Activated T-helper 1 cell treated with Interleukin-2 at 50 U/mL for 16 hours (primary cell): Measurements from ENCODE around the gene PDIA2.

Experiments used
- DNase-seq: peaks from one replicate; pipeline ENCODE4 v3.0.0-alpha.2; 2020; ENCODE audit warnings: low read depth

PDIA2 gene

DNA sequence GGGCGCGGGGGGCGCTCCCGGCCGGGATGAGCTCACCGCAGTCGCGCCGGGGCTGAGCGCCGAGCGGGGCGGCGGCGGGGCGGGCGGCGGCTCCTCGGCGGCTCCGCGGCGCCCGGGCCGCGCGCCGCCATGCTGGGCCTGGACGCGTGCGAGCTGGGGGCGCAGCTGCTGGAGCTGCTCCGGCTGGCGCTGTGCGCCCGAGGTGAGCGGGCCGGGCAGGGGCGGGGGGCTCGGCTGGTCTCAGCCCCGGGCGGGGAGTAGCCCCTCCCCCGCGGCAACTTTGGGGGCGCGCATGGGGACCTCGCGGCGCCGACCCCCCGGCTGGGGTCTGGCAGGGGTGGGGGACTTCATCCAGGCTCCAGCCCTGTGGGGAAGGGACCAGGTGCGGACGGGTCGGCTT lies 2.4 kb upstream of the PDIA2 start, which contains the start of gene ARHGDIG:
Gene ARHGDIG (plus strand): TSS at position 40 of the 400 bp plus-strand sequence. CDS start 90 bp downstream, at position 130.
- DNase-seq, result no peak

DNA sequence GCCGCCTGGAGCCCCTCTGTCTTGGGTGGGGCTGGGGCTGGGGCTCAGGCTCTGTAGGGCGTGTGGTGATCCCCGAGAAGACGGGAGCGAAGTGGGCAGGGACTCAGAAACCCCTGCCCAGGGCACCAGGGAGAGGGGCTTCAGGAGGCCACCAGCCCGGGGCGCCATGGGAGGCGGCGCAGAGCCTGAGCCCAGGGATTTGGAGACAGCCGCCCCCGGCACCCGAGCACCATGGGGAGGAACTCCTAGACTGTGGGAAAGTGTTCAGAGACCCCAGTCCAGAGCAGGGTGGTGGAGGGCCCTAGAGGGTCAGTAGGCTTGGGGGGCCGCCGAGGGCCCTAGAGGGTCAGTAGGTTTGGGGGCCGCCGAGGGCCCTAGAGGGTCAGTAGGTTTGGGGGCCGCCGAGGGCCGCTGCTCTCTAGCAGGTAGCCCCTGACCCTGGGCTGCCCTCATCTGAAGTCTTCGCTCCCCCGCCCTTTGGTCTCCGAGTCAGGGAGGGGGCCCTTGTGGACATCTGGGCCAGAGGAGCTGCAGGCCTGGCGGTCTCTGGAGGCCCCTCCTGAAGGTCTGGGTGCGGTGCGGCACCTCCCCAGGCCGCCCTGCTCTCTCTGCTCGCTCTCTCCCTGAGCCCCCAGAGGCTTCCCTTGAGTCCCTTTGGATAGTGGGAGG lies 1.8 kb upstream of the PDIA2 start:
- DNase-seq, result no peak

DNA sequence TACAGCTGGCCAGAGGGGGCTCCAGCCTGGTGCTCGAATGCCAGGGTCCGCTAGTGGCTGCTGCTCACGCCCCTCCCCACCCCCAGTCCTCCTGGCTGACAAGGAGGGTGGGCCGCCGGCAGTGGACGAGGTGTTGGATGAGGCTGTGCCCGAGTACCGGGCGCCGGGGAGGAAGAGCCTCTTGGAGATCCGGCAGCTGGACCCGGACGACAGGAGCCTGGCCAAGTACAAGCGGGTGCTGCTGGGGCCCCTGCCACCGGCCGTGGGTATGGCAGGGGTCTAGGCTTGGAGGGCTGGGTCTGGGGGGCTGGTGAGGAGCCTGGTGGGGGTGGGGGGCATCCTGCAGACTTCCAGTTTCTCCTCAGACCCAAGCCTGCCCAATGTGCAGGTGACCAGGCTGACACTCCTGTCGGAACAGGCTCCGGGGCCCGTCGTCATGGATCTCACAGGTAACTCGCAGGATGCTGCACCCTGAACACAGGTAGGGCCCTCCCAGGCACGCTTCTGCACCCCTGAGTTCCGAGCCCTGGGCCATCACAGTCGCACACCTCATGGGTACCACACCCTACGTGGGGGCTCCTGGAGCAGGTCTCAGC lies 1.2 kb upstream of the PDIA2 start:
- DNase-seq, result no peak

DNA sequence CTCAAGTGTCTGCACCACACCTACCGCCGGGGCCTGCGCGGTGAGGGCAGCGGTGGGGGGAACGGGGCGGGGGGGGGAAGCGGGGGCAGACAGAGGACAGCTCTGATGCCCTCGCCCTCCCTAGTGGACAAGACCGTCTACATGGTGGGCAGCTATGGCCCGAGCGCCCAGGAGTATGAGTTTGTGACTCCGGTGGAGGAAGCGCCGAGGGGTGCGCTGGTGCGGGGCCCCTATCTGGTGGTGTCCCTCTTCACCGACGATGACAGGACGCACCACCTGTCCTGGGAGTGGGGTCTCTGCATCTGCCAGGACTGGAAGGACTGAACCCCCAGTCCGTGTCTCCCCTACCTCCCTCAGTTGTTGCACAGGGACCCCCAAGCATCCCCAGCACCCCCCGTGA lies 473 bp upstream of the PDIA2 start:
- no peak for DNase-seq

DNA sequence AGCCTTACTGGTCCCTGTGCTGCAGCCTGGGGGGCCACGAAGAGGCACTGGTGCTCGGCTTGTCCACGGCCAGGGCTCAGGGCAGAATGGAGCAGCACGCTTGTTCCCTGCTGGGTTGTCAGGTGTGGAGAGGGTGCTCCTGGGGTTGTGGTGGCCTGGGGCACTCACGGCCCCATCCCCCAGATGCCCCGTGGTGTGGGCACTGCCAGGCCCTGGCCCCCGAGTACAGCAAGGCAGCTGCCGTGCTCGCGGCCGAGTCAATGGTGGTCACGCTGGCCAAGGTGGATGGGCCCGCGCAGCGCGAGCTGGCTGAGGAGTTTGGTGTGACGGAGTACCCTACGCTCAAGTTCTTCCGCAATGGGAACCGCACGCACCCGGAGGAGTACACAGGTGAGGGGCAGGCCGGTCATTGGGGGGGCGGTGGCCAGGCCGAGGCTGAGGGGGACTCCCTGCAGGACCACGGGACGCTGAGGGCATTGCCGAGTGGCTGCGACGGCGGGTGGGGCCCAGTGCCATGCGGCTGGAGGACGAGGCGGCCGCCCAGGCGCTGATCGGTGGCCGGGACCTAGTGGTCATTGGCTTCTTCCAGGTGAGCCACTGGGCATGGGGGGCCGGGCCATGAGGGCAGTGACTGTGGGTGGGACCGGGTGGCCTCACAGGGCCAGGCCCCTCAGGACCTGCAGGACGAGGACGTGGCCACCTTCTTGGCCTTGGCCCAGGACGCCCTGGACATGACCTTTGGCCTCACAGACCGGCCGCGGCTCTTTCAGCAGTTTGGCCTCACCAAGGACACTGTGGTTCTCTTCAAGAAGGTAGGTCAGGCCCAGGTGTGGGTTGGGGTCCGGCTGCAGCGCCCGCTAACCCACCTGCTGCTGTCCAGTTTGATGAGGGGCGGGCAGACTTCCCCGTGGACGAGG lies 1.5 kb downstream of the PDIA2 start:
- DNase-seq, result no peak

DNA sequence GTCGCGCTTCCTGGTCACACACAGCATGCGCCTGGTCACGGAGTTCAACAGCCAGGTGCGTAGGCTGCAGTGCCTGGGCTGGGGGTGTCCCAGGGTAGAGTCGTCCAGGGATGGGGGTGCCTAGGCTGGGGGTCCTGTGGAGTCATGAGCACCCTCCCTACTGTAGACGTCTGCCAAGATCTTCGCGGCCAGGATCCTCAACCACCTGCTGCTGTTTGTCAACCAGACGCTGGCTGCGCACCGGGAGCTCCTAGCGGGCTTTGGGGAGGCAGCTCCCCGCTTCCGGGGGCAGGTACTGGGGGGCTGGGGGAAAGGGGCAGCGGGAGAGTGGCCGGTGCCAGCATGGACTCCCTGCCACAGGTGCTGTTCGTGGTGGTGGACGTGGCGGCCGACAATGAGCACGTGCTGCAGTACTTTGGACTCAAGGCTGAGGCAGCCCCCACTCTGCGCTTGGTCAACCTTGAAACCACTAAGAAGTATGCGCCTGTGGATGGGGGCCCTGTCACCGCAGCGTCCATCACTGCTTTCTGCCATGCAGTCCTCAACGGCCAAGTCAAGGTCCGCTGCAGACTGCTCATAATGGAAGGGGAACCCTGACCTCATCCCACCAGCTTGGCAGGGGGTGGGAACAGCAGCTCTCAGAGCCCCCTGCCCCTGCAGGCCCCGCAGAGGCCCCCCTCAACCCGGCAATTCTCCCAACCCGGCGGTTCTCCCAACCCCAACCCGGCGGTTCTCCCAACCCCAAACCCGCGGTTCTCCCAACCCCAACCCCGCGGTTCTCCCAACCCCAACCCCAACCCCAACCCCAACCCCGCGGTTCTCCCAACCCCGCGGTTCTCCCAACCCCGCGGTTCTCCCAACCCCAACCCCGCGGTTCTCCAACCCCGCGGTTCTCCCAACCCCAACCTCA lies 2.4 kb downstream of the PDIA2 start:
- DNase-seq, result no peak

DNA sequence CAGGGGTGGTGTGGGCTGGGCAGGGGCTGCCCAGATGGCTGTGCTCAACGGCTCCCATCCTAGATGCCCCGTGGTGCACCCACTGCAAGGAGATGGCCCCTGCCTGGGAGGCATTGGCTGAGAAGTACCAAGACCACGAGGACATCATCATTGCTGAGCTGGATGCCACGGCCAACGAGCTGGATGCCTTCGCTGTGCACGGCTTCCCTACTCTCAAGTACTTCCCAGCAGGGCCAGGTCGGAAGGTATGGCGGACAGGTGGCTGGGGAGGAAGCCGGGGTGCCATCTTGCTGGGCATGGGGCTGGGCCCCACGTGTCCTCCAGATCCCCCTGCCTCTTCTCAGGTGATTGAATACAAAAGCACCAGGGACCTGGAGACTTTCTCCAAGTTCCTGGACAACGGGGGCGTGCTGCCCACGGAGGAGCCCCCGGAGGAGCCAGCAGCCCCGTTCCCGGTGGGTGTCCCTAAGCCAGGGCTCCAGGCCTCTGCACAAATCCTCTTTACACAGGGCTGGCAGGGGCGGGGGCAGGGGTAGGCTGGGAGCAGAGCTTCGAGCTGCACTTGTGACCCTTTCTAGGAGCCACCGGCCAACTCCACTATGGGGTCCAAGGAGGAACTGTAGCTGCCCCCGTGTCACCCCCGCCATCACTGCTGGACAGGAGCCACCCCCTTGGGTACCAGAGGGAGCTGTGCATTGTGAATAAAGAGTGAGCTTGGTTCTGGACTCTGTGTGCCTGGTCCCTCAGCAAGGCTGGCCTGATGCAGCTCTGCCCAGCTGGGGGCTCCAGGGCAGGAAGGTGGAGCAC lies 3.7 kb downstream of the PDIA2 start:
- DNase-seq, result no peak

DNA sequence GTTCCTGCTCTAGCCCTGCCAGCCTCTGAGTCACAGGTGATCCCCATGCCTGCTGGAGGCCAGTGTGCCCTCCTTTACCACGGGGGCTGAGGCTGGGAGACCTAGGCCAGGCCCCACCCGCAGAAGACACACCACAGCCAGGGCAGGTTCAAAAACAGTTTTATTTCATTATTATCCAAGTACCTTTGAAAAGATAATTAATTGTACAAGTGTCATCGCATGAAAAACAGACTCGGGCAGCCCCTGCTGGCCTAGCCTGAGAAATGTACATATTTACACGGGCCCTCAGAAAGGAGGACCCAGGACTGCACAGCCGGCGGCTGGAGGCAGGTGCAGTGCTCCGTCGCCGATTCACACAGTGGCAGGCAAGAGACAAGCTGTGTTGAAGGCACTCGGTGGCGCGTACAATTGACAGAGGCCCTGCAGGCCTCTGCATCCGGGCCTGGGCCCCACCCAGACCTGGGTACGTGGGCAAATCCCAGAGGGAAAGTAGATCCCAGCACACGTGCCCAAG lies 4.4 kb downstream of the PDIA2 start:
- no peak for DNase-seq

DNA sequence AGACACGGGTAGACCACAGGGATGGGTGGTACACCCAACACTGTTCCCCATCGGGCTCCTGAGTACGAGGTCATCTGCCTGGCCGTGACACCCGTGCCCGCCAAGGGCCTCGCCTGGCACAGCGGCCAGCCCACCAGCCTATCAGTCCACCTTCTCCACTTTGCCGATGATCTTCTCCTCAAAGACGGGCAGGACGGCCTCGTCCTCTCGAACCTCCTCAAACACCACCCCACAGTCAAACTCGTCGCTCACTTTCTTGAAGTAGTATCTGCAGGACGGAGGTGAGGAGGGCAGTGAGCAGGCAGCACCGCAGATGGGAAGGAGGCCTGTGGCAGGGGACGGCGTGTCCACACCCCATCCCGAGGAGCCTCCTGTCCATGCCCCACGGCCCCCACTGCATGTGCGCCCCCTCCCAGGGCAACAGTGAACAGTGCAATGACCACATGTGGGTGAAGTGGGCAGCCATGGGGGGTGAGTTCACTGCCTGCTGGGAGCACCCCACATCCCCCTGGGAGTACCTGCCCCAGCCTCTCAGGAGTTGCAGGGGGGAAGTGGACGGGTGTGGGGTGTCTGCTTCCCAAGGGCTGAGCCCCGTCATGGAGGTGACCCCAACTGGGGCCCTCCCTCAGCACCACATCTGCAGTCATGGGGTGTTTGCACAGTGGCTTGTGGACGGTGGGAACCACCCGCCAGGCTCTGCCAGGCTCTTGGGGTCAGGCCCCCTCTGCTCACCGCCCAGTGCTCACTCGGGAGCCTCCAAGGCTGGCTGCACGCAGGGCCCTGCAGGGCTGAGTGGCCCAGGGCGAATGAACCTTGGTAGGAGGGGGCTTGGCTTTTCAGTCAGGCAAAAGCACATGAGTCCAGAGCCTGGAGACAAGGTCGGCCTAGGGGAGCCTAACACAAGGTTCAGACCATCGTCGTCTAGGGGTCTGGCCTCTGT lies 5.3 kb downstream of the PDIA2 start:
- DNase-seq, result no peak

DNA sequence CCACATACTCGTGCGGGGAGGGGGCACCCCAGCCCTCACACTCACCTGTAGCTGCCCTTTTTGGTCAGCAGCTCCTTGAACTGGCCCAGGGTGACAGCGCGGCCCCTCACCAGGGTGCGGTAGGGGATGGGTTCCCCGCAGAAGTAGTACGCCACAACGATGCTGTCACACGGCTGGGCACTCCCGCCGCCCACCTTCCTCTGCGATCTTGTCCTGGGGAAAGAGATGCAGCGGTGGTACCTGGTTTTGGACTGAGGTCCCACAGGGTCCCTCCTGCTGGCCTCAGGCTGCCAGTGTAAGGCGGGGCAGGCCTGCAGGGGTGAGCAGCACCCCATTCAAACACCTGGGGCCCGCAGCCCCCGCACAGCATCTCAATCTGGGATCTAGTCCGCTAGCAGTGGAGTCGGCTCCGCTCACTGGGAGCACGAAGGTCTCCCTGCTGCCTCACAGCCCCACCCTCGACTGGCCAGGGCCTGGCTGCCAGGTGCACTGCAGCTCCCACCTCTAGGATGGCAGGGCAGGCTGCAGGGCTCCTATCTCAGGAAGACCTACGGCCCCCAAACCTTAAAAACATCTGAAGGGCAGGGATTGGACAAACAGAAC lies 6.5 kb downstream of the PDIA2 start:
- no peak for DNase-seq

DNA sequence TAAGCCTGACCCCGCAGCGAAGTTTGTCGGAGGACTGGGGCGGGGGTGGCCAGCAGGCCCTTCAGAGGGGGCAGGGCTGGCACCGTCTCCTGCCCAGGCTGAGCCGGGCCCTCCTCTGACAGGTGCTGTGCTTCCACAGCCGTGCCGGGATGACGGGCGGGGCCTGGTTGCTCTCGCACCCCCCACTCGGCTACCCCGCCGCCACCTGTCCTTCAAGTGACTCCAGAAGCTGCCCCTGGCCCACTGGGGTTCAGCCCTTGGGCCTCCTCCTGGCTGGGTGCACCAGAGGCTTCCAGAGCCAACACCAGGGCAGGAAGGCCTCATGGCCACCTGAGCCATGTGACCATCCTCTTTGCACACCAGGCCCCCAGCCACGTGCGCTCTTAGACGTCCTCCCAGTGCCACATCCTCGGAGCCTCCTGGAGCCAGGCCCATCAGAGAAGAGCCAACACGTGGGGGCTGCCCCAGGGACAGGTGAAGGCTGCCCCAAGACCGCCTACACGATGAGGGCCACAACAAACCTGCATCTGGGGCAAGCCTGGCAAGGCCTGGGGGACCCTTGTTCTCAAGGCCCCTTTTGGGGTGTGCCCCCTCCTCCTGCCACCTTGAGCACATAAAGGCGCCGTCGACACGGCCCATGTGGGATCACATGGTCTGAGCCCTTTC lies 7.2 kb downstream of the PDIA2 start:
- no peak for DNase-seq

DNA sequence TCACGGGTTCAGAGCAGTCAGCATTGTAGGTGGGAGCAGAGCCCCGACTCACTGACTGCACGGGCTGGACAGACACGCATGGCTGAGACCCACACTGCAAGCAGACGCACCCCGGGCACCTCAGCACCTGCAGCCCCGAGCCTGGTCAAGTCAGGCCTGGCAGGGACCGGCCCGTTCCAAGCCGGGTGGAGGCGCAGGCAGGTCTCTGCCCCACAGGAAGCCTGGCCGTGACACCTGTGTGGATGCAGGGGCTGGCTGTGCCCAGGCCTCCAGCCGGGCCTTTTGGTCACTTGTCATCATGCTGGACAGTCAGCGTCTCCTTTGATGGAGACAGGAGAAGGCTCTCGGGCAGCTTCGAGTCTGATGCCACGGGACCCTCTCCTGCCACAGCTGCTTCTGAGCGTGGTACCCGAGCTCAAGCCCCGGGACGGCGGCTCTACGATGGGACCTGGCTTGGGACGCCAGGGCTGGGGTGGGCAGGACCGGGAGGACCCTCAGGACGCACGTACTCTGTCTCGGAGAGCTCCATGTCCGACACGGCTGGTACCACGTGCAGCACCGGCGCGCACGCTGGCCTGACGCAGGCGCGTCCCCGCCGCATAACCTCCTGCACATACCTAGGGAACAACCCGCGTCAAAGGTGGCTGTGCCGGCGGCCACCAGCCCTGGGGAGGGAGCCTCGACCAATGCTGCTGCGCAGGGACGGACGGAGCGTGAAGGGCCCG lies 7.9 kb downstream of the PDIA2 start:
- DNase-seq, result no peak

DNA sequence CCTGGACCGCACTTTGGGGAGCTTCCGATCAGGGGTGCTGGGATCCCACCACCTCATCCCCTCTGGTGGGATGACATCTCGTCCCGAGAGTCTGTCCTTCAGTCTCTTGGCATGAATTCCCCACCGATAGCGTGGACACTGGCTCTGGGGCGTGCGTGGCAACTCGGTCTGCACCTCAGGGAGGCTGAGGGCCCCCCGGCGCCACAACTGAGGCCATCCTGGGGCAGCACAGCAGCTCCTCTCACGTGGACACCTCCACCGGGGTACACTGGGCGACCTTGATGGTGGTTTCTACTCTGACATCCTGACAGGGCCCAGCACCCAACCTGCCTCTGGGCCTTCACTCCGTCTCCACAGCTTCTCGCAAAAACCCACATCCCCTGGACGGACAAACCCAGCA lies 8.6 kb downstream of the PDIA2 start:
- no peak for DNase-seq

DNA sequence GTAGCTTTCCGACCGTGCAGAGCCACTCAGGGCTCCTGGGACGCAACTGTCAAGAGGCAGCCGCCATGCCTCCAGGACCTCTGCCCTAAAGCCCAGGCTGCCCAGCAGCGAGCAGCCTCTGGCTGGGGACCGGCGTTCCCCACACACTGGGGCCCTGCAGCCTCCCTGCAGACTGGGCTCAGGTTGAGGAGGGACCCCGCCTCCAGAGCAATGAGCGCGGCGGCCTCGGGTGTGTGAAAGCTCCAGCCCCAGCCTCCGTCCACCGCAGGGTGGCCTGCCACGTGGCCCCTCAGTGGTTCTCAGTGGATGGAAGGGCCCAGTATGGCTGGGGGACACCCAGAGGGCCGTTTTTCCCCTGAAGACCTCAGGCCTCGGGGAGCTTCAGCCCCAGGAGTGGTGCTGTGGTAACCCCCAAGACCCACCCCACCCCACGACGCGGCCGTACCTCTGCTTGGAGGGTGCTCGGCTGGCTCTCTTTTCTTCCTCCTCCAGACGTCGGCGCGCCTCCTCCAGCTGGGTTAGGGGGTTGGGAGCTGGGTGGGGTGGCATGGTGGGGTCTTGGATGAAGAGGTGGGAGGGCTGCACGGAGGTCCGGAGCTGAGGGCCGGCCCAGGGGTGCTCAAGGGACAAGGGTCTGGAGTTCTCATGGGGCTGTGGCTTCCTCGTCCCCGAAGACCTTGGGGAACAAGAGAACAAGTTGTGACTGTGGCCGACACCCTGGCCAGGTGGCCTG lies 10.2 kb downstream of the PDIA2 start:
- no peak for DNase-seq

DNA sequence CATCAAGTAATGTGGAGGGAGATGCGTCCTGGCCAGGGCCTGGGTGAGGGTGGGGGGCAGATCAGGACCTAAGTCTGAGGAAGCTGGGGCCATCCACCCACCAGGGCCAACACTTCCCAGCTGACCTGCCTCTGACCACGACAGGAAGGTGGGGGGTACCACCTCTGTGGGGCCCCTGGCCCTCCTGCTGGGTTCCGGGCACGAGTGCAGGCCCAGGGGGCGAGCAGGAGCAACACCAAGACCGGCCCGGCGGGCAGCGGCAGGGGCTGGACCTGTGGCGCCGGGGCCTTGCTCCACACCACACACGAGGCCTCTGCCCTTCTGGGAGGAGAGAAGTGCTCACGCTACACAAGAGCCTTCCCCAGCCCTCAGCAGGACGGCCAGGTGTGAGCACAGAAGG lies 13.3 kb downstream of the PDIA2 start:
- no peak for DNase-seq

DNA sequence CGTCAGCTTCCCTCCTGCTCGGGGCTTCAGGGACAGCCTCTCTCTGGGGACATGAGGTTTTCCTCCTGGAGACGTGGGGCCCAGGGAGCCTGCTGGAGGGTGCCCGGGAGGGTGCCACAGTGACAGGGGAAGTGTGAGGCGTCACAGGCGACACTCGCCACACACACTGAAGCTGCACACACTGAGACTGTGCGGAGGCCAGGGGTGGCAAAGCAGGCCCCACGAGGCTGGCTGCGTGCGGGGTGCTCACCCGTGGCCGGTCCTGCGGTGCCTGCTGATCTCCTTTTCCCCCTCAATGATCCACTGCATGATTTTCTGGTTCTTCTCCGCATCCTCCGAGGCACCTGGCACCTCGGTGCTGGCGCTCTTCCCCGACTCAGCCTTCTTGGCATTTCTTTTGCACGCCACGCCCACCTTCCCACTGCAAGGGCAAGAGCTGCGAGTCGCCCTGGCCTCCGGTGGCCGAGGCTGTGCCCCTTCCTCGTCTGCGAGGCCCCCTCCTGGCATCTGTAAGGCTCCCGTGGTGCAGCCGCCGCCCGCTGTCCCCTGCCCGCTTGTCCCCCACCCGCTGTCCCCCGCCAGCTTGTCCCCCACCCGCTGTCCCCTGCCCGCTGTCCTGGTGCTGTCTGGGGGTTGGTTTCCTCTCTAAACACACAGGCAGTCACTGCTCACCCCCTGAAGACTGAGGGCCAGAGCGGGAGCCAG lies 14.0 kb downstream of the PDIA2 start:
- no peak for DNase-seq

DNA sequence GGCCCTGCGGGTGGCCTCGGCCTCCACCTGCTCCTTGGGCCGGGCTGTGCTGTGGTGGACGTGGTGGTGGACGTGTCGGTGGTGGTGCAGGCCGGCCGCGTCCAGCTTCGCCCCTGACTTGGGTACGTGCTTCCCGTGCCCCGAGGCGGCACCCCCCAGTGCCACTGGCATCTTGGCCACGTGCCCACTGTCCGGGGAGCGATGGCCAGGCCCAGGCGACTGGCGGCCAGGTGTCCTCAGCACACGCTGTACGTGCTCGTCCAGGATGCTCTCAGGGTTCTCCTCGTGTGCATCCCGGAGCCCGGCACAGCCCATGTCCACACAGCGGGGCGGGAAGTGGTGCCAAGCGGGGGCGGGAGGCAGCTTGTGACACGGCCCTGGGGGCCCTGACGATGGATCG lies 14.9 kb downstream of the PDIA2 start:
- DNase-seq, result no peak
